Tibial nerve (tissue), 3 donors: Measurements from ENCODE around the gene SENP1.

Source experiments
- POLR2A ChIP-seq, 2 donors: fragments of 450-650 bp; IDR thresholded peaks; one replicate each; pipeline ENCODE4 v1.6.1; 2017; ENCODE audit warnings: antibody characterized with exemption in 2 of 2, mild to moderate bottlenecking in 2 of 2, moderate library complexity in 2 of 2
- TF ChIP-seq, protein P1 (sequence below), 5 experiments: fragments of 200-600 bp in 3 of 5; fragments of 450-650 bp in 2 of 5; sonication (generic) in 3 of 5; IDR thresholded peaks; one replicate each; pipeline ENCODE4 v1.5.1; 2016 to 2019; ENCODE audit warnings: antibody characterized with exemption in 5 of 5, mild to moderate bottlenecking in 3 of 5, moderate library complexity in 2 of 5

DNA sequence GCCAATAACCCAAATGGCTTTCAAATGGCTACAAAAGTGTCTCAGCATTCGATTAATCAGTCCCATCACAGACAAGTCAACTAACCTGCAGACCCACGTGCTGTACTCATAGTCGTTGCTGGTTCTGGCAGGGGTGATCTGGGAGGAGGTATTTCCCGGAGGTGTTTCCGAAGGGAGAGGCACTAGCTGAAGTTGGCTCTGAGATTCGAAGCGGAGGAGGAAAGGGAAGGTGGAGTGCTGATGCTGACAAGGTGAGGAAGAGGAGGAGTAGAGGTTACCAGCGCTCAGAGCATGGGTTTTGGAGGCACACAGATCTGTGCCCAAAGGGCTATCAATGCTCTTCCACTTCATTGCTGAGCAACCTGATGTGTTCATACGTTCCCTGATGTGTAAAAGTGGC, 81.1 kb downstream of the SENP1 start:
- TF ChIP-seq POLR2A (IDR thresholded peaks at IDR 0.05) = no peak
- TF ChIP-seq, protein P1, sequence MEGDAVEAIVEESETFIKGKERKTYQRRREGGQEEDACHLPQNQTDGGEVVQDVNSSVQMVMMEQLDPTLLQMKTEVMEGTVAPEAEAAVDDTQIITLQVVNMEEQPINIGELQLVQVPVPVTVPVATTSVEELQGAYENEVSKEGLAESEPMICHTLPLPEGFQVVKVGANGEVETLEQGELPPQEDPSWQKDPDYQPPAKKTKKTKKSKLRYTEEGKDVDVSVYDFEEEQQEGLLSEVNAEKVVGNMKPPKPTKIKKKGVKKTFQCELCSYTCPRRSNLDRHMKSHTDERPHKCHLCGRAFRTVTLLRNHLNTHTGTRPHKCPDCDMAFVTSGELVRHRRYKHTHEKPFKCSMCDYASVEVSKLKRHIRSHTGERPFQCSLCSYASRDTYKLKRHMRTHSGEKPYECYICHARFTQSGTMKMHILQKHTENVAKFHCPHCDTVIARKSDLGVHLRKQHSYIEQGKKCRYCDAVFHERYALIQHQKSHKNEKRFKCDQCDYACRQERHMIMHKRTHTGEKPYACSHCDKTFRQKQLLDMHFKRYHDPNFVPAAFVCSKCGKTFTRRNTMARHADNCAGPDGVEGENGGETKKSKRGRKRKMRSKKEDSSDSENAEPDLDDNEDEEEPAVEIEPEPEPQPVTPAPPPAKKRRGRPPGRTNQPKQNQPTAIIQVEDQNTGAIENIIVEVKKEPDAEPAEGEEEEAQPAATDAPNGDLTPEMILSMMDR (IDR thresholded peaks at IDR 0.05) = no peak
